ENCODE results near the gene GLTP.

DNA sequence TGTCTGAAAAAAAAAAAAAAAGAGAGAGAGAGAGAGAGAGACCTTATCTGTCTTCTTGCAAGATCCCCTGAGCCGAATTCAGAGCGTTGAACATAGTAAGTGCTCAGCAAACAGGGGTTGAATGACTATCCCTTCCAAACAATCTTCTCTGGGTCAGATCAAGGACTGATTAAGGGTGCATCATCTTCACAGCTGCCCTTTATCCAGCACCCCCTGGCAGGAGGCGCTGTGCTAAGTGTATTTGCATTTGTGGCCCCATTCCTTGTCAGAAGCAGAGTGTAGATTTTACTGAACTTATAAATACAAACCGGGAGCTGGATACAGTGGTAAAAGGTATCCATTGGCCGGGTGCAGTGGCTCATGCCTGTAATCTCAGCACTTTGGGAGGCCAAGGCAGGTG lies 38.3 kb downstream of the GLTP start:
- TF ChIP-seq CTCF (conservative IDR thresholded peaks at IDR 0.05 in 1 of 2, IDR thresholded peaks at IDR 0.05 in 1 of 2; ENCODE audit: low read depth in 1 of 2, low read length in 2 of 2), result no peak
- no peak for TF ChIP-seq EZH2 (IDR thresholded peaks at IDR 0.05; ENCODE audit: low read length, missing control alignments)
